GM12878 (cell line): ENCODE measurements around the gene CALCA. TPM values are rescaled to one million over a fixed set of nuclear protein-coding genes. Genes with fewer than 3 reads are reported as not detected.

Experiments used
- ATAC-seq: fragments of 200-7000 bp; cut with Tn5 transposase; 3 replicates; pipeline ENCODE4 v1.9.1; 2020; ENCODE audit warnings: mild to moderate bottlenecking, moderate library complexity
- BruUV-seq: library from RNA; stranded (reverse); fragments of 400-500 nt; replicated peaks from 2 replicates; lab custom pipeline; 2021; lab: Mats Ljungman, UMichigan
- CTCF ChIA-PET: fragments of 300-600 bp; sonication (Branson Sonifier 250); formaldehyde crosslinking; extraction: SDS; loops from one replicate; lab custom pipeline; 2021; ENCODE audit warnings: inconsistent platforms; lab: Yijun Ruan, JAX
- POLR2A ChIA-PET: fragments of 350-600 bp; formaldehyde crosslinking; extraction: SDS; loops from one replicate; lab custom pipeline; 2021; ENCODE audit warnings: inconsistent platforms; lab: Charles Lee
- RAD21 ChIA-PET: fragments of 300-600 bp; sonication (Branson Sonifier 250); formaldehyde crosslinking; loops from one replicate; lab custom pipeline; 2023; ENCODE audit warnings: antibody characterized with exemption; ENCODE audit not compliant: unreplicated experiment; lab: Charles Lee
- SMC1A ChIA-PET: fragments of 300-600 bp; sonication (Branson Sonifier 250); formaldehyde crosslinking; loops from one replicate; lab custom pipeline; 2023; ENCODE audit not compliant: unreplicated experiment, uncharacterized antibody; lab: Charles Lee
- DNase-seq: peaks from one replicate; pipeline ENCODE4 v3.0.0-alpha.2; 2011; ENCODE audit warnings: low read depth, low spot score
- FAIRE-seq: peaks from 3 replicates; lab custom pipeline; 2011; peaks lifted over from hg19 to GRCh38; lab: Jason Lieb, UNC
- H2AFZ ChIP-seq: 2 replicates; pipeline ENCODE4 v1.6.0; 2011; ENCODE audit warnings: low read depth, low read length, control low read depth; ENCODE audit not compliant: control insufficient read depth
- H3K27ac ChIP-seq: 2 replicates; pipeline ENCODE4 v1.5.1; 2011; ENCODE audit warnings: control low read depth; ENCODE audit not compliant: control insufficient read depth, insufficient read depth
- H3K27me3 ChIP-seq, 2 experiments: replicated peaks in 1 of 2; 2 replicates each; pipeline versions ENCODE4 v1.6.0 to v1.6.1; 2011; ENCODE audit warnings: low read length in 1 of 2; ENCODE audit not compliant: control insufficient read depth in 2 of 2, insufficient read depth in 2 of 2
- H3K36me3 ChIP-seq, 2 experiments: 2 replicates each; pipeline ENCODE4 v1.5.1; 2011; ENCODE audit warnings: low read length in 1 of 2; ENCODE audit not compliant: control insufficient read depth in 2 of 2, insufficient read depth in 2 of 2
- H3K4me1 ChIP-seq: 2 replicates; pipeline ENCODE4 v1.6.1; 2011; ENCODE audit warnings: mild to moderate bottlenecking, low read length, moderate library complexity, mixed read lengths; ENCODE audit not compliant: control insufficient read depth, insufficient read depth
- H3K4me2 ChIP-seq: 2 replicates; pipeline ENCODE4 v1.6.0; 2011; ENCODE audit warnings: control low read depth; ENCODE audit not compliant: control insufficient read depth, insufficient read depth
- H3K4me3 ChIP-seq: fragments of 200-600 bp; sonication (generic); 2 replicates; pipeline ENCODE4 v1.5.1; 2016
- H3K79me2 ChIP-seq: 2 replicates; pipeline ENCODE4 v1.6.0; 2011; ENCODE audit warnings: low read length; ENCODE audit not compliant: control insufficient read depth, insufficient read depth
- H3K9ac ChIP-seq: 2 replicates; pipeline ENCODE4 v1.8.0; 2011; ENCODE audit warnings: low read length, control low read depth, mixed read lengths; ENCODE audit not compliant: control insufficient read depth, insufficient read depth
- H3K9me3 ChIP-seq: replicated peaks from 3 replicates; pipeline ENCODE4 v1.5.1; 2011; ENCODE audit warnings: mild to moderate bottlenecking, low read length; ENCODE audit not compliant: control insufficient read depth, insufficient read depth
- H4K20me1 ChIP-seq: 2 replicates; pipeline ENCODE4 v1.6.0; 2011; ENCODE audit not compliant: control insufficient read depth, insufficient read depth
- CBFB ChIP-seq: IDR thresholded peaks from 2 replicates; pipeline ENCODE4 v1.6.1; 2016; ENCODE audit warnings: antibody characterized with exemption, low read depth
- CHD4 ChIP-seq: fragments of 200-600 bp; sonication (generic); IDR thresholded peaks from 2 replicates; pipeline ENCODE4 v1.6.1; 2016; ENCODE audit warnings: mild to moderate bottlenecking
- DPF2 ChIP-seq: fragments of 450-650 bp; IDR thresholded peaks from 2 replicates; pipeline ENCODE4 v1.6.1; 2017; ENCODE audit warnings: mild to moderate bottlenecking
- E4F1 ChIP-seq: fragments of 450-650 bp; IDR thresholded peaks from 2 replicates; pipeline ENCODE4 v1.6.1; 2018; ENCODE audit warnings: borderline replicate concordance, mild to moderate bottlenecking; ENCODE audit not compliant: partially characterized antibody
- EGR1 ChIP-seq, 2 experiments: IDR thresholded peaks; 1 replicate in 1 of 2; 2 replicates in 1 of 2; pipeline ENCODE4 v1.6.1; 2011 to 2012; ENCODE audit warnings: low read depth in 2 of 2, low read length in 2 of 2, borderline replicate concordance in 1 of 2, mild to moderate bottlenecking in 1 of 2, moderate library complexity in 1 of 2
- HDAC6 ChIP-seq: fragments of 200-600 bp; sonication (generic); IDR thresholded peaks from one replicate; pipeline ENCODE4 v1.8.0; 2017; ENCODE audit warnings: antibody characterized with exemption; ENCODE audit not compliant: unreplicated experiment
- MTA3 ChIP-seq: IDR thresholded peaks from 2 replicates; pipeline ENCODE4 v1.6.1; 2012; ENCODE audit warnings: low read length, inconsistent platforms, borderline replicate concordance
- NR2C2 ChIP-seq: IDR thresholded peaks from 2 replicates; pipeline ENCODE4 v1.6.1; 2011; ENCODE audit warnings: borderline replicate concordance, low read depth; ENCODE audit not compliant: control insufficient read depth, insufficient read length
- PAX8 ChIP-seq: fragments of 450-650 bp; IDR thresholded peaks from 2 replicates; pipeline ENCODE4 v1.6.1; 2017; ENCODE audit warnings: mild to moderate bottlenecking, moderate library complexity
- RUNX3 ChIP-seq: IDR thresholded peaks from 2 replicates; pipeline ENCODE4 v1.6.1; 2012; ENCODE audit warnings: low read length, inconsistent platforms
- SP1 ChIP-seq: IDR thresholded peaks from one replicate; pipeline ENCODE4 v1.6.1; 2011; ENCODE audit warnings: low read depth, low read length
- SREBF2 ChIP-seq: IDR thresholded peaks from 2 replicates; pipeline ENCODE4 v1.6.1; 2012; ENCODE audit warnings: mild to moderate bottlenecking, low read length
- STAT1 ChIP-seq: fragments of 450-650 bp; conservative IDR thresholded peaks from 2 replicates; pipeline ENCODE4 v1.6.1; 2014; ENCODE audit warnings: antibody characterized with exemption, mild to moderate bottlenecking
- YBX1 ChIP-seq: fragments of 450-650 bp; IDR thresholded peaks from 2 replicates; pipeline ENCODE4 v1.6.1; 2016; ENCODE audit warnings: antibody characterized with exemption
- ZSCAN29 ChIP-seq: fragments of 450-650 bp; IDR thresholded peaks from 2 replicates; pipeline ENCODE4 v1.6.1; 2017; ENCODE audit warnings: mild to moderate bottlenecking, moderate library complexity
- in situ Hi-C: fragments of 300-500 bp; cut with MboI; formaldehyde crosslinking; loops from 9 replicates; pipeline ENCODE4 v1.14.3; 2018; ENCODE audit warnings: mixed read lengths
- intact Hi-C: fragments of 100-400 bp; cut with micrococcal nuclease; formaldehyde crosslinking; loops from one replicate; pipeline ENCODE4 v1.14.2; 2022; ENCODE audit not compliant: unreplicated experiment
- polyA plus RNA-seq, 11 experiments: library from polyadenylated mRNA; depleted of rRNA in 4 of 11; unstranded in 6 of 11; stranded (reverse) in 5 of 11; fragments of >200 nt; fragmentation: Nextera tagmentation in 4 of 11; fragmentation: Illumina TruSeq in 1 of 11; extraction: Ambion mirVana in 4 of 11; extraction: Trizol in 1 of 11; gene quantifications; 1 replicate in 1 of 11; 2 replicates in 10 of 11; pipeline versions ENCODE4 v1.2.1 to v1.2.3, GENCODE V29; 2011 to 2016; ENCODE audit warnings: inconsistent platforms in 2 of 11, missing spikeins in 2 of 11, low read depth in 1 of 11
- total RNA-seq, 4 experiments: library from RNA; depleted of rRNA in 3 of 4; stranded (reverse); fragments of >200 nt in 3 of 4; fragmentation: Illumina TruSeq in 1 of 4; extraction: Trizol in 1 of 4; gene quantifications; 2 replicates each; pipeline versions ENCODE4 v1.2.1 to v1.2.3, GENCODE V29; 2013 to 2021
- TF ChIP-seq, protein P1 (sequence below): IDR thresholded peaks from 2 replicates; pipeline ENCODE4 v1.6.1; 2012; ENCODE audit warnings: low read length, inconsistent platforms
- TF ChIP-seq, protein P2 (sequence below): IDR thresholded peaks from 2 replicates; pipeline ENCODE4 v1.6.1; 2012; ENCODE audit warnings: low read depth, low read length, improper control_type of control experiment

CALCA gene
- total and polyA plus RNA-seq, 10 of the 15 experiments (the other 5 are each of a cell fraction or from before 2014, with no cell fraction given): not detected

GRCh38 chr11:14930369-14930768 is 41.8 kb downstream of the CALCA start (continued):
- TF ChIP-seq E4F1 (no peak), SREBF2 (no peak), HDAC6 (no peak), ZSCAN29 (no peak), DPF2 (no peak)

DNA sequence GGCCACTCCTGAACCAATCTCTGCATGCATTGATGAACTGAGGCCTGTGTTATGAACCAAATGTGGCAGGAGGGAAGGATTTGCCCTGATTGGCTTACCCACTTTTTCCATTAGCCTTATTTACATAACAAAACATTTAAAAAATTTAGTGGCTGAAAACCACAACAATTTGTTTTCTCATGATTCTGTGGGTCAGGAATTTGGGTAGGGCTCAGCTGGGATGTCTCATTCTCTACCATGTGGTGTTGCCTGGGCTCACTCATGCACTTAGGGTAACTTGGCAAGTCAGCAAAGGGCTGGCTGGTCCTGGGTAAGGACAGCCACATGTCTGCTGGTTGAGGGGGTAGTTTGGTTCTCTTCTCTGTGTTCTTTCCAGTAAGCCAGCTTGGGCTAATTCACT is 45.0 kb downstream of the CALCA start:
- DNase-seq: no peak

More for the DNA sequence above, 45.0 kb downstream of the CALCA start:
- Histone ChIP-seq H3K4me2 (no peak overlapping the region), H3K4me3 (no peak overlapping the region), H3K9me3 (no peaks in the 10 kb centered on the region), H4K20me1 (no peaks in the 10 kb centered on the region), H3K79me2 (no peaks in the 10 kb centered on the region), H3K4me1 (no peaks in the 10 kb centered on the region), H3K9ac (no peak overlapping the region), H3K27ac (no peak overlapping the region), H2AFZ (no peak overlapping the region), H3K36me3 (no peaks in the 10 kb centered on the region), H3K27me3 (peaks cover 0 to 2% of the 10 kb centered on the region in 2 experiments; a peak in 1 of 4 replicates)
- intact Hi-C loops (no loop called here), in situ Hi-C loops (no loop called here)
- RAD21 ChIA-PET: no interaction called here
- CTCF ChIA-PET: no interaction called here
- POLR2A ChIA-PET: no interaction called here
- no TSS peak for BruUV-seq
- no peak for FAIRE-seq
- ATAC-seq: no peak
- SMC1A ChIA-PET: interaction anchor here (0.6 kb wide), 1 partner anchor 705 kb away, joined by 4 read pairs; no protein-coding TSS in a partner anchor
- TF ChIP-seq RUNX3: no peak
- TF ChIP-seq NR2C2: no peak
- TF ChIP-seq MTA3: no peak
- TF ChIP-seq, protein P1, sequence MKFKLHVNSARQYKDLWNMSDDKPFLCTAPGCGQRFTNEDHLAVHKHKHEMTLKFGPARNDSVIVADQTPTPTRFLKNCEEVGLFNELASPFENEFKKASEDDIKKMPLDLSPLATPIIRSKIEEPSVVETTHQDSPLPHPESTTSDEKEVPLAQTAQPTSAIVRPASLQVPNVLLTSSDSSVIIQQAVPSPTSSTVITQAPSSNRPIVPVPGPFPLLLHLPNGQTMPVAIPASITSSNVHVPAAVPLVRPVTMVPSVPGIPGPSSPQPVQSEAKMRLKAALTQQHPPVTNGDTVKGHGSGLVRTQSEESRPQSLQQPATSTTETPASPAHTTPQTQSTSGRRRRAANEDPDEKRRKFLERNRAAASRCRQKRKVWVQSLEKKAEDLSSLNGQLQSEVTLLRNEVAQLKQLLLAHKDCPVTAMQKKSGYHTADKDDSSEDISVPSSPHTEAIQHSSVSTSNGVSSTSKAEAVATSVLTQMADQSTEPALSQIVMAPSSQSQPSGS: no peak
- no peak for TF ChIP-seq YBX1
- no peak for TF ChIP-seq CHD4
- no peak for TF ChIP-seq SP1
- no peak for TF ChIP-seq STAT1
- no peak for TF ChIP-seq CBFB
- TF ChIP-seq, protein P2, sequence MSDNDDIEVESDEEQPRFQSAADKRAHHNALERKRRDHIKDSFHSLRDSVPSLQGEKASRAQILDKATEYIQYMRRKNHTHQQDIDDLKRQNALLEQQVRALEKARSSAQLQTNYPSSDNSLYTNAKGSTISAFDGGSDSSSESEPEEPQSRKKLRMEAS: no peak
- TF ChIP-seq EGR1 (IDR thresholded peaks at IDR 0.05; ENCODE audit: borderline replicate concordance in 1 of 2, low read depth in 2 of 2, low read length in 2 of 2): no peak
- no peak for TF ChIP-seq PAX8
